ENCODE results near the gene ME1. TPM values are rescaled to one million over a fixed set of nuclear protein-coding genes. Genes with fewer than 3 reads are reported as not detected.

ME1 gene
- total RNA-seq, 1 experiment from 2014 or later, result 7.8 TPM

GRCh38 chr6:83202031-83202430 lies 228.8 kb downstream of the ME1 start:
- no peak overlapping the region for H3K4me3 Mint-ChIP-seq
- no peaks in the 10 kb centered on the region for H3K4me1 Mint-ChIP-seq
- TF ChIP-seq, protein P1, sequence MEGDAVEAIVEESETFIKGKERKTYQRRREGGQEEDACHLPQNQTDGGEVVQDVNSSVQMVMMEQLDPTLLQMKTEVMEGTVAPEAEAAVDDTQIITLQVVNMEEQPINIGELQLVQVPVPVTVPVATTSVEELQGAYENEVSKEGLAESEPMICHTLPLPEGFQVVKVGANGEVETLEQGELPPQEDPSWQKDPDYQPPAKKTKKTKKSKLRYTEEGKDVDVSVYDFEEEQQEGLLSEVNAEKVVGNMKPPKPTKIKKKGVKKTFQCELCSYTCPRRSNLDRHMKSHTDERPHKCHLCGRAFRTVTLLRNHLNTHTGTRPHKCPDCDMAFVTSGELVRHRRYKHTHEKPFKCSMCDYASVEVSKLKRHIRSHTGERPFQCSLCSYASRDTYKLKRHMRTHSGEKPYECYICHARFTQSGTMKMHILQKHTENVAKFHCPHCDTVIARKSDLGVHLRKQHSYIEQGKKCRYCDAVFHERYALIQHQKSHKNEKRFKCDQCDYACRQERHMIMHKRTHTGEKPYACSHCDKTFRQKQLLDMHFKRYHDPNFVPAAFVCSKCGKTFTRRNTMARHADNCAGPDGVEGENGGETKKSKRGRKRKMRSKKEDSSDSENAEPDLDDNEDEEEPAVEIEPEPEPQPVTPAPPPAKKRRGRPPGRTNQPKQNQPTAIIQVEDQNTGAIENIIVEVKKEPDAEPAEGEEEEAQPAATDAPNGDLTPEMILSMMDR (conservative IDR thresholded peaks at IDR 0.05), result no peak
- Histone ChIP-seq H3K18ac (ENCODE audit: insufficient read length, low read depth, low read length) (no peak overlapping the region), H3K23me2 (ENCODE audit: insufficient read length, low read depth, low read length, poor library complexity, severe bottlenecking) (no peaks in the 10 kb centered on the region), H3K4ac (ENCODE audit: low read depth, low read length) (no peak overlapping the region), H3K23ac (ENCODE audit: insufficient read length, low read depth, low read length) (no peak overlapping the region), H3K4me2 (ENCODE audit: insufficient read depth, insufficient read length, low read length) (no peak overlapping the region), H3K56ac (ENCODE audit: insufficient read length, low read depth, low read length) (no peak overlapping the region), H3K14ac (ENCODE audit: insufficient read depth, low read length) (no peak overlapping the region), H3K79me1 (ENCODE audit: insufficient read depth, low read depth, low read length, poor library complexity, severe bottlenecking) (no peaks in the 10 kb centered on the region), H2BK20ac (ENCODE audit: low read depth, low read length, poor library complexity, severe bottlenecking) (no peak overlapping the region), H2BK120ac (ENCODE audit: low read depth, low read length, poor library complexity, severe bottlenecking) (no peak overlapping the region), H3K27ac (ENCODE audit: insufficient read length, low read depth, low read length) (no peak overlapping the region), H2BK15ac (ENCODE audit: low read depth, low read length) (no peak overlapping the region), H2BK12ac (ENCODE audit: insufficient read length, low read depth, low read length) (no peak overlapping the region), H2AK5ac (ENCODE audit: insufficient read length, low read length) (no peak overlapping the region), H3K4me1 (ENCODE audit: insufficient read depth, low read length) (no peaks in the 10 kb centered on the region; the same call in 1 of the 2 replicates), H3K9ac (ENCODE audit: extremely low read depth, insufficient read length, low read length) (no peak overlapping the region), H3T11ph (ENCODE audit: low read length) (no peak overlapping the region), H4K91ac (ENCODE audit: insufficient read length, low read depth, low read length) (no peak overlapping the region), H2BK5ac (ENCODE audit: insufficient read length, low read length) (no peak overlapping the region), H3K79me2 (ENCODE audit: insufficient read depth, low read length) (no peaks in the 10 kb centered on the region), H4K8ac (replicated peaks; ENCODE audit: insufficient read length, low read depth, low read length) (no peak overlapping the region), H3K27me3 (ENCODE audit: insufficient read depth, low read length) (no peaks in the 10 kb centered on the region), H3K9me3 (ENCODE audit: control insufficient read depth, low read depth, low read length) (no peaks in the 10 kb centered on the region), H4K20me1 (ENCODE audit: control insufficient read depth, insufficient read depth, insufficient read length) (no peaks in the 10 kb centered on the region), H2AFZ (ENCODE audit: low read length) (no peak overlapping the region), H4K5ac (ENCODE audit: insufficient read length, low read depth, low read length) (no peak overlapping the region)
- WGBS (ENCODE audit: extremely low coverage, insufficient read length, low lambda C conversion rate), result no CpG with 5 or more reads among the region's 4 CpGs
- no peak for DNase-seq
- H3K27ac Mint-ChIP-seq, result no peak overlapping the region
- no peaks in the 10 kb centered on the region; a peak in 1 of 5 replicates for H3K9me3 Mint-ChIP-seq
- no peaks in the 10 kb centered on the region for H3K27me3 Mint-ChIP-seq (ENCODE audit: low read depth)
- peaks cover 5 to 10% (median 8%) of the 10 kb centered on the region in 3 experiments; a peak in 6 of 7 replicates for H3K36me3 Mint-ChIP-seq (ENCODE audit: insufficient read depth in 1 of 3, low read depth in 3 of 3)
